CD4-positive, alpha-beta T cell treated with Interleukin-21 for 1 hour (primary cell): ENCODE measurements around the gene SATL1.
"Not testable (repeated sequence)": the region's sequence is repeated elsewhere in the genome, so short reads cannot be mapped to it uniquely, and the experiment has no call there.

Experiments used
- DNase-seq: peaks from one replicate; pipeline ENCODE4 v3.0.0-alpha.2; 2020

The SATL1 gene

GRCh38 chrX:85109235-85109634 is 134.3 kb downstream of the SATL1 start:
- no peak for DNase-seq

GRCh38 chrX:85108165-85108564 is 135.4 kb downstream of the SATL1 start:
- DNase-seq: no peak

GRCh38 chrX:85107407-85107806 is 136.2 kb downstream of the SATL1 start:
- no peak for DNase-seq

GRCh38 chrX:85089321-85089840 is 154.2 kb downstream of the SATL1 start:
- no peak for DNase-seq

GRCh38 chrX:85084770-85085393 is 158.7 kb downstream of the SATL1 start:
- peak; percentile 25 for DNase-seq

- not testable (repeated sequence) for DNase-seq
Observed at GRCh38 chrX:85077247-85077646, 166.3 kb downstream of the SATL1 start.

- DNase-seq: no peak
Observed at GRCh38 chrX:85065512-85066198, 177.9 kb downstream of the SATL1 start.

- DNase-seq: no peak
Observed at GRCh38 chrX:85052636-85053343, 190.8 kb downstream of the SATL1 start.

GRCh38 chrX:85052205-85052604 is 191.4 kb downstream of the SATL1 start:
- DNase-seq: no peak

- DNase-seq: no peak
Observed at GRCh38 chrX:85051627-85052026, 192.0 kb downstream of the SATL1 start.
